NCI-H2081 treated with DMSO at 0.1 percent for 48 hours (cell line): ENCODE measurements around the gene WDR64.
"Not testable (repeated sequence)": the region's sequence is repeated elsewhere in the genome, so short reads cannot be mapped to it uniquely, and the experiment has no call there.

Experiments
- DNase-seq: peaks from one replicate; lab custom pipeline; 2025; lab: John Stamatoyannopoulos, UW

Gene WDR64

GRCh38 chr1:241658081-241658793 lies 6.2 kb downstream of the WDR64 start:
- no peak for DNase-seq

- DNase-seq, result not testable (repeated sequence)
Observed at GRCh38 chr1:241659016-241659415, 6.9 kb downstream of the WDR64 start.

- no peak for DNase-seq
Observed at GRCh38 chr1:241660424-241660972, 8.4 kb downstream of the WDR64 start.

GRCh38 chr1:241666419-241666818 lies 14.3 kb downstream of the WDR64 start:
- no peak for DNase-seq

GRCh38 chr1:241672301-241672700 lies 20.2 kb downstream of the WDR64 start:
- no peak for DNase-seq

GRCh38 chr1:241674805-241675384 lies 22.8 kb downstream of the WDR64 start:
- no peak for DNase-seq

- DNase-seq, result no peak
Observed at GRCh38 chr1:241675983-241676382, 23.9 kb downstream of the WDR64 start.

GRCh38 chr1:241677201-241677600 lies 25.1 kb downstream of the WDR64 start:
- no peak for DNase-seq

GRCh38 chr1:241678536-241678935 lies 26.5 kb downstream of the WDR64 start:
- no peak for DNase-seq

- no peak for DNase-seq
Observed at GRCh38 chr1:241679404-241679803, 27.3 kb downstream of the WDR64 start.

- DNase-seq, result no peak
Observed at GRCh38 chr1:241679961-241680360, 27.9 kb downstream of the WDR64 start.

- DNase-seq, result not testable (repeated sequence)
Observed at GRCh38 chr1:241681861-241682448, 29.9 kb downstream of the WDR64 start.

- DNase-seq, result no peak
Observed at GRCh38 chr1:241682921-241683320, 30.8 kb downstream of the WDR64 start.

GRCh38 chr1:241684108-241684507 lies 32.0 kb downstream of the WDR64 start:
- DNase-seq, result no peak

GRCh38 chr1:241688940-241689368 lies 36.9 kb downstream of the WDR64 start:
- no peak for DNase-seq

- DNase-seq, result no peak
Observed at GRCh38 chr1:241695246-241696171, 43.4 kb downstream of the WDR64 start.

GRCh38 chr1:241696172-241696814 lies 44.2 kb downstream of the WDR64 start:
- no peak for DNase-seq

GRCh38 chr1:241696815-241697639 lies 44.9 kb downstream of the WDR64 start:
- no peak for DNase-seq

- DNase-seq, result no peak
Observed at GRCh38 chr1:241697640-241698018, 45.5 kb downstream of the WDR64 start.

GRCh38 chr1:241698177-241698576 lies 46.1 kb downstream of the WDR64 start:
- no peak for DNase-seq
